Liver (tissue), 3 donors: ENCODE data around the gene PRDM2.

ENCODE experiments used
- CTCF ChIP-seq: fragments of 150-350 bp; IDR thresholded peaks from 2 replicates; pipeline ENCODE4 v1.5.1; 2017; ENCODE audit warnings: improper control_type of control experiment, low read depth, low read length; ENCODE audit not compliant: missing input control
- EGR1 ChIP-seq, 2 donors: IDR thresholded peaks; 2 replicates each; pipeline ENCODE4 v1.6.1; 2016 to 2018; ENCODE audit warnings: antibody characterized with exemption in 2 of 2, low read depth in 2 of 2
- donor health status: healthy.
- donor health status: healthy.

DNA sequence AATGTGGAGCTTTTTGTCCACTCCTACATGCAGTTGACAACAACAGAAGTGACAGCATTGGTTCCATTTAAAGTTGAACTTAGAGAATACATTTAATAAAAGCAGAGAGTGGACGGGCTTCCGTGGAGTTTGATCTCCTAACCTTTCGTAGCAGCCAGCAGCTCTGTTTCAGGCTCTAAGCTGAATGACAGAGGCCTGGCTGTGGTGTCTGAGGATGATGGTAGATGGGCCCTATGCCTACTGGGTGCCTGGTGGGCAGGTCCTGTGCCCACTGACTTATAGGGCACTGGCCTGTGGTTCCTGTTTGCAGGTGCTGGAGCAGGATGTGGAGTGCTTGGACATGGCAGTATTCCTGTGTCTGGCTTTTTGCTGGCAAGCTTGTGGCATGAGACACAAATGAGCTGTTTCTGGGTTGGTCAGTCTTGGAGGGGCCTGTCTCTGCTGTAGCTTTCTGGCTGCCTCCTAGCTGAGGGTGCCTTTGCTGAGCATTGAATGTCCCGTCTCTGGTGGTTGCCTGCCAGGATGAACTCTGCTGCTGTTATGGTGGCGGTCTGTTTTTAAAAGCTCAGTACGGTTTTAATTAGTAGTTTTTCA lies 54.6 kb downstream of the PRDM2 start:
- TF ChIP-seq CTCF: no peak
- no peak for TF ChIP-seq EGR1 (IDR thresholded peaks at IDR 0.05; ENCODE audit: low read depth in 2 of 2)
